Stimulated activated naive CD8-positive, alpha-beta T cell treated with anti-CD3 and anti-CD28 coated beads, Interleukin-15, amount 100 ng/mL, for 72 hours (primary cell): ENCODE results near the gene WWTR1.

Experiments
- ATAC-seq: fragments of 150-1000 bp; cut with Tn5 transposase; 2 replicates; pipeline ENCODE4 v1.10.0; 2021; ENCODE audit warnings: mild to moderate bottlenecking, moderate library complexity
- DNase-seq, 2 donors: peaks; one replicate each; pipeline ENCODE4 v3.0.0; 2021 to 2022
- H3K27ac Mint-ChIP-seq, 2 donors: one replicate each; pipeline ENCODE4 v1.8.0; 2022; ENCODE audit warnings: mild to moderate bottlenecking in 2 of 2, mixed read lengths in 2 of 2, moderate library complexity in 2 of 2
- H3K27me3 Mint-ChIP-seq: one replicate; pipeline ENCODE4 v1.8.0; 2022; ENCODE audit warnings: mixed read lengths
- H3K4me1 Mint-ChIP-seq: one replicate; pipeline ENCODE4 v1.8.0; 2022; ENCODE audit warnings: mild to moderate bottlenecking, mixed read lengths
- H3K4me3 Mint-ChIP-seq, 2 donors: one replicate each; pipeline ENCODE4 v1.8.0; 2022; ENCODE audit warnings: mild to moderate bottlenecking in 2 of 2, mixed read lengths in 2 of 2, moderate library complexity in 1 of 2
- H3K9me3 Mint-ChIP-seq, 2 donors: one replicate each; pipeline ENCODE4 v1.8.0; 2022; ENCODE audit warnings: mixed read lengths in 2 of 2

Gene WWTR1

DNA sequence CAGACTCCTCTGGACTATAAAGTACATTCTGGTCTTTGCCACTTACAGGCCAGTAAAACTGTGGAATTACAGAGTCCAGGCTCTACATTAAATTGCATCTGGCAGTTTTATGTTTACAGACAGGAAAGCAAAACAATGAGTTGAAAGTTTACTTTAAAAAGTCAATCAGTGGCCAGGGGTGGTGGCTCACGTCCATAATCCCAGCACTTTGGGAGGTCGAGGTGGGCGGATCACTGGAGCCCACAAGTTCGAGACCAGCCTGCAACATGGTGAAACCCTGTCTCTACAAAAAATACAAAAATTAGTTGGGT is 129.5 kb downstream of the WWTR1 start:
- no peak for ATAC-seq
- Mint-ChIP-seq H3K27ac (no peak overlapping the region), H3K27me3 (peaks cover 19% of the 10 kb centered on the region), H3K4me1 (peaks cover 6% of the 10 kb centered on the region), H3K9me3 (no peaks in the 10 kb centered on the region), H3K4me3 (no peak overlapping the region)
- DNase-seq: no peak

DNA sequence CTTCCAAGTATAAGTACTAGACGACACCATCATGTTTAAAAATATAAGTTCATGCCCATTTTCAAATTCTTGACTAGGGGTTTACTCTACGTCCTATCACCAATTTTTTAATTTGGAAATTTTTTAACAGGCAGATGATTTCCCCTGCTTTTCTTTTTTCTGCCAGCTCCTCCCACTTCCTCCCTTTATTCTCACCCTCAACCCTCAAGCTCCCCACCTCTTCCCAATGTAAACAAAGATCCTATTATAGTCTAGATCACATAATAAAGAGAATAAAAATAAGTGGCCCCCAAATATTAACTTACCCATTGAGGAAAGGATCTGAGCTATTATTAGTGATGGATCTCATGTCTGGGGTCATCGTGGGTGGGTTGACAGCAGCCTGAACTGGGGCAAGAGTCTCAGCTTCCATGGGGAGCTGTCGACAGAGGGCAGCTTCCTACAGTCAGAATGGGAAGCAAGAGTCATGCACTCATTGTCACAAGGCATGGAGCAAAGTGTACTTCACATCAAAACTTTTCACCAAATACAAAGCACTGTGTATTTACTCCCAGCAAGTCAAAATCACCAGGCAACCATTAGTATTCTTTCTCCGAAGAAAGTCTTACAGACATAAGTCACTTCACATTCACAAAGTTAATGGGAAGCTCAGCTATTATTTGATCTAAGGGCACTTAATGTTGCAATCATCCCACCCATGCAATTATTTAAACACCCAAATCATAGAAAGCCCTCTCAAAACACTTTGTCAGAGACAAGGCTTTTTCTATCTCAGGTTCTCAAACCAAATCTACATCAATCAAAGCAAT is 130.1 kb downstream of the WWTR1 start:
- H3K27ac Mint-ChIP-seq: no peak overlapping the region
- H3K4me1 Mint-ChIP-seq: peaks cover under 1% of the 10 kb centered on the region
- H3K27me3 Mint-ChIP-seq: peaks cover 19% of the 10 kb centered on the region
- DNase-seq (no peak), ATAC-seq (no peak)
- no peak overlapping the region for H3K4me3 Mint-ChIP-seq
- H3K9me3 Mint-ChIP-seq: no peaks in the 10 kb centered on the region

DNA sequence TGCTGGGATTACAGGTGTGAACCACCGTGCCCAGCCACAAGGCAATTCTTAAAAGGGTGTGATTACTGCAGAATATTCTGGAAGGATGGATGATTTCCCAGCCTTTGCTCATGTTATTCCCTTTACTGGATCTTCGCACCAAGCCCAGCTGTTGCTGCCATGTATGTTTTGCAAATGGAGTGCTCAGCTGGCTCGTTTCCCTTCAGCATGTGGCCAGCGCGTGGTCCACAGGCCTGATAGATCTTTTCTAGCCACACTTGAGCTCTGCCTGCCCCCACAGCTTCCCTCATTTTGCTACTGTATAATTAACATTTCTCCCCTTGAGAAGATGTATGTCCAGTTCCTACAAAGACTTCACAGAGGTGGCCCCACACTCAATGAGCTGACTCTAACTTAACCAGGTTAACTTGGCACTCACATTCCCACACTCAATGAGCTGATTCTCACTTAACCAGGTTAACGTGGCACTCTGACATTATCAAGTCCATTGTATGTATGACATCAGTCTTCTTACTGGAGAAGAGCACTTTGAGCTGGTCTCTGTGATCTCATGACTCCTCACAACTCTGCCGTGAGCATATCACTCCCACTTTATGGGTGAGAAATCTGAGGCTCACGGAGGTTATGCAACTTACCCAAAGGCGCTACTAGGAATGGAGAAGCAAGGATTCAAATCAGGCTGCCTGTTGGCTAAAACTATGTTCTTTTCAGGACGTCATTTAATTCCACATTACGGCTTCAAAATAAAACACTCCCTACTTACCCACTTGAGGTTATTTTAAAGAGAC is 134.1 kb downstream of the WWTR1 start:
- H3K4me1 Mint-ChIP-seq: no peaks in the 10 kb centered on the region
- no peak overlapping the region for H3K4me3 Mint-ChIP-seq
- H3K27ac Mint-ChIP-seq: no peak overlapping the region
- H3K27me3 Mint-ChIP-seq: peaks cover 19% of the 10 kb centered on the region
- DNase-seq (no peak), ATAC-seq (no peak)
- H3K9me3 Mint-ChIP-seq: no peaks in the 10 kb centered on the region

DNA sequence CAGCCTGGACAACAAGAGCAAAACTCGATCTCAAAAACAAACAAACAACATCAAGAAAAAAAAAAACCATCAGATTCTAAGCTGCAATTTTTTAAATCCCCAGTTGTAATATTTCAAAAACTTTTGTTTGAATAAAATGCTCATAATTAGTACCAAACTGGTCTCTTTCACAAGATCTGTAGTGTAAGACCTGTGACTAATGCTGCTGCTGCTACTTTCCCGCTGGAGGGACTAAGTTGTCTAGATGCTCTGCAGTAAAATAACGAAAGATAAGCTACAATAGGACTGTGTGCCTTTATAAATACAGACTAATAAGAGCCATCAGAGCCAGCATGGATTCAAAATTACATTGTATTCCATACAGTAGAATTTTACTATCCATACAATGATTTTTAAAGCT is 137.9 kb downstream of the WWTR1 start:
- Mint-ChIP-seq H3K4me3 (no peak overlapping the region), H3K27ac (no peak overlapping the region), H3K4me1 (no peaks in the 10 kb centered on the region), H3K9me3 (no peaks in the 10 kb centered on the region), H3K27me3 (peaks cover 16% of the 10 kb centered on the region)
- no peak for ATAC-seq
- no peak for DNase-seq

DNA sequence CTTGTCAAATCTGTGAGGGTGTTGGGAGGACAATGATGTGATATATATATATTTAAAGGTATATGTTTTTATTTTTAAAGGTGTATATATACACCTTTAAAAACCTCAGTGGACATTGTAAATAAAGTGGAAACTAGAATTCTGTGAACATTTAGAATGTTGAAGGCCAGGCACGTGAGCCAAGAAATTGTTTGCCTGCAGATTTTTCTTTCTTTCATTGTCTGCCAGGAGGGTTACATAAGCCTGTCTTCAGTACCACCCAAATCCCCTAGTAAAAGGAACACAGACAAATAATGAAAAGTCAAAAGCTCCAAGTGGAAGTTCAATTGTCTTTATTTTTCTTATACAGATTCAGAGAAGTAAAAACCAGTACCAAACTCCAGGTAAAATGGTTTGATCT is 140.9 kb downstream of the WWTR1 start:
- H3K9me3 Mint-ChIP-seq: no peaks in the 10 kb centered on the region
- no peak overlapping the region for H3K27ac Mint-ChIP-seq
- H3K4me3 Mint-ChIP-seq: no peak overlapping the region
- H3K27me3 Mint-ChIP-seq: peaks cover 16% of the 10 kb centered on the region
- peaks cover 5% of the 10 kb centered on the region for H3K4me1 Mint-ChIP-seq
- no peak for DNase-seq
- no peak for ATAC-seq

DNA sequence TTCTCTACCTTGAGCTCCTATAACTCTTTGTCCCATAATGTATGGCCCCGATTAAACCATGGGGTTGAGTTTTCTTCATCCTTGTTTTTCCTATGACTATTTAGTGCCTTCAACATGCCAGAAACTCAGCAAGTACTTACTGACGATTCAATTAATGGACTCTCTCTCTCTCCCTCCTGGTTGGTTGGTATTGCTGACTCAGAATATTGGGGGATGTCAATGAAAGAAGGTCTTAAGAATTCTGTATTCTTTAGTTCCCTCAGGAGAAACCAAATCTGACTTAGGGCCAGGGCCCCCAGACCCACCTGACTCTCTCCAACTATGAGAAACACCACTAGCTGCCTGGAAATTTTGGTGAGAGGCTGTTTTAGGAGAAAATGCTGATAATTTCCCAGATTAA is 142.6 kb downstream of the WWTR1 start:
- Mint-ChIP-seq H3K9me3 (no peaks in the 10 kb centered on the region), H3K4me3 (no peak overlapping the region), H3K27ac (no peak overlapping the region), H3K27me3 (peaks cover 29% of the 10 kb centered on the region), H3K4me1 (peaks cover 5% of the 10 kb centered on the region)
- no peak for ATAC-seq
- no peak for DNase-seq

DNA sequence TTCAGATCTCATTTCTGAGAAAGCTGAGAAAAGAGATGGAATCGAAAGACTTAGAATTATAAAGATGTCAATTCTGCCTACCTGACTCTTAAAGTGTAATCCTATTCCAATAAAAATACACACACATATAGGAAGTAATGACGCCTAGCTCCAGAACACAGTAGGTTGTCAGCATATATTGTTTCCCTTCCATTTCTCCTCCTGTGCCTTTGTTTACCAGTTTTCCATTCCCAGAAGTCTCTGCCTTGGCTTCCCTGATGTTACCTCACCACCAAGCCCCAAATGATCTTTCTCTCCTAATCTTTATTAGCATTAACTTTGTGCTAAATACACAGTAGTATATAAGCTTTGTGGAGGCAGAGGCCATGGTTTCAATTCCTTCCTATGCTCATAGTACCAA is 143.4 kb downstream of the WWTR1 start:
- Mint-ChIP-seq H3K27ac (no peak overlapping the region), H3K4me3 (no peak overlapping the region), H3K9me3 (no peaks in the 10 kb centered on the region), H3K4me1 (peaks cover 5% of the 10 kb centered on the region), H3K27me3 (peaks cover 37% of the 10 kb centered on the region)
- DNase-seq (no peak), ATAC-seq (no peak)

DNA sequence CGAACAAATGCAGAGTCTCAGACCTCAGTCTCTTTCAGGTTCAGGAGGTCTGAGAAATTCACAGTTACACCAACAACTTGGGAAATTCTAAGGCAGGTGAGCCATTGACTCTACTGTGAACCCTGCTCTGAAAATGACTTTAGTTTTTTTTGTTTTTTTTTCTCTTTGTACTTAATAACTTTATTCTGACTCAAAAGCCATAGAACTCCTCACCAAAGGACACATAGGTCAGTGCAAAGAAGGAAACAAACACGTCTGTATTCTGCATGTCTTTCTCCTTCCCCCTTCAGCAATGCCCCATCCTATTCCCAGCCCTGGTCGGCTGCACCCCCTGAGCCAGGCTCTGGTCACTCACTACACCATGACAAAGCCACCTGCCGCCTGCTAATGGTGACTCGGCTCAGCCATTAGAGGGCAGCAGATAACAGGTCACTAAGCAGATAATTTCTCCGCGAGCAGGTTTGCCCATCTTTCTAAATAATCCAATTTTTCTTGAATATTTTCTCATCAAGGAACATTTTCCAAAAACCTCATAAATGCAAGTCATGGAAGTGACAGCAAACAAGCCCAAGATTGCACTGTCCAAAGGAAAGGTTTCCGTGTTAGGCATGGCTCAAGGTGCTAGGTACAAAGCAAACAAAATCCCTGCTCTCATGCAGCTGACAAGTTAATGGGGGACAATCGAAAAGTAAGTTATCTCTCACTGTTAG is 145.6 kb downstream of the WWTR1 start:
- no peak overlapping the region for H3K27ac Mint-ChIP-seq
- no peaks in the 10 kb centered on the region for H3K9me3 Mint-ChIP-seq
- H3K27me3 Mint-ChIP-seq: peaks cover 42% of the 10 kb centered on the region
- no peak overlapping the region for H3K4me3 Mint-ChIP-seq
- ATAC-seq (peak; percentile 67), DNase-seq (peak in 1 of 2 donors; percentile 40)
- H3K4me1 Mint-ChIP-seq: peaks cover 17% of the 10 kb centered on the region

DNA sequence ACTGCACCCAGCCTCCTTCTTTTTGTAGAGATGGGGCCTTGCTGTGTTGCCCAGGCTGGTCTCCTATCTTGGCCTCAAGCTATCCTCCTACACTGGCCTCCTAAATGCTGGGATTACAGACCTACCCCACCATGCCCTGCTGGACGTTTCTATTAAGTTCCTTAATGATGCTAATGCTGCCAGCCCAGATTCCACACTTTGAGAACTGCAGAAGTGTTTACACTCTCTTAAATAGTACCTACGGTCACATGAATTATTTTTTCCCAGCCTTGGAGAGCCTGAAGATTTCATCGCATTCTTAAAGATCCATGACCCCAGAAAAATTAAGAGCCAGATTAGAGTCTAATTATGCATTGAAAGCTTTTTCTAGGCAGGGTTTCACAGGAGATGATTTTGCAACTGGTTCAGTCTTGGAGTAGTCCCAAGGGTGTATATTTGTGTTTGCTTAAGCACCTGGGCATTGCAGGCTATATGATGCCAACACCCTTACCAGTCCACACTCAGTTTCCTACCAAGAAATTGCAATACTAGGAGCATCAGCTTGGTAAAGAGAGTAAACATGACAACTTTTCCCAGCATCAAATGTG is 146.7 kb downstream of the WWTR1 start:
- Mint-ChIP-seq H3K27ac (no peak overlapping the region), H3K4me1 (peaks cover 18% of the 10 kb centered on the region), H3K4me3 (no peak overlapping the region), H3K27me3 (peaks cover 50% of the 10 kb centered on the region), H3K9me3 (no peaks in the 10 kb centered on the region)
- ATAC-seq (no peak), DNase-seq (no peak)

DNA sequence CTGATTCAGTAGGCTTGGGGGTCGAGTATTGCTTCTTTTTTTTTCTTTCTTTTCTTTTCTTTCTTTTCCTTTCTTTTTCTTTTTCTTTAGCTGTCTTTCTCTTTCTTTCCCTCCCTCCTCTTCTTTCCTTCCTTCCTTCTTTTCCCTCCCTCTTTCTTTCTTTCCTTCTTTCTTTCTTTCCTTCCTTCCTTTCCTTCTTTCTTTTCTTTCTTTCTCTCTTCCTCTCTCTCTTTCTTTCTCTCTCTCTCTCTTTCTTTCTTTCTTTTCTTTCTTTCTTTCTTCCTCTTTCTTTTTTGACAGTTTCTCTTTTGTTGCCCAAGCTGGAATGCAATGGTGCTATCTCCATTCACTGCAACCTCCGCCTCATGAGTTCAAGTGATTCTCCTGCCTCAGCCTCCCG is 147.3 kb downstream of the WWTR1 start:
- ATAC-seq (no peak), DNase-seq (no peak)
- H3K27me3 Mint-ChIP-seq: peaks cover 51% of the 10 kb centered on the region
- H3K4me1 Mint-ChIP-seq: peaks cover 18% of the 10 kb centered on the region
- H3K4me3 Mint-ChIP-seq: no peak overlapping the region
- no peaks in the 10 kb centered on the region for H3K9me3 Mint-ChIP-seq
- H3K27ac Mint-ChIP-seq: no peak overlapping the region

DNA sequence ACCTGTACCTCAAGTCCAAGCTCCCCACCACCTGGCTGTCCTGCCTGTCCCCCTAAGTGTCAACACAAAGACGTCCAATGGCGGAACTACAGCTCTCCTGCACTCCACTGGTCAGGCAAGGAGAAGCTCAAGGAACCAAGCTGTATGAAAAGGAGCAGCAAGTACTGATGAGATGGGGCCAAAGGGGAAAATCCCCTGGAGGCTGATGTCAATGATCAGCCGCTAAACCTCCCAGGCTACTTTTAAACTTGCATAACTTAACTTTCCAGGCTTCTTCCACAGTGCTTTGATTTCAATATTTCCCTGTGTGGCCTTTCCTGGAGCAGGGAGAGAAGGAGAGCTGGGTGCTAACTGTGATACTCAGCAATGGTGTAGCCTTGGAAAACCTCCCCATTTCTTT is 148.3 kb downstream of the WWTR1 start:
- peaks cover 43% of the 10 kb centered on the region for H3K27me3 Mint-ChIP-seq
- no peaks in the 10 kb centered on the region for H3K9me3 Mint-ChIP-seq
- H3K4me1 Mint-ChIP-seq: peaks cover 18% of the 10 kb centered on the region
- H3K27ac Mint-ChIP-seq: no peak overlapping the region
- ATAC-seq (no peak), DNase-seq (no peak)
- no peak overlapping the region for H3K4me3 Mint-ChIP-seq

DNA sequence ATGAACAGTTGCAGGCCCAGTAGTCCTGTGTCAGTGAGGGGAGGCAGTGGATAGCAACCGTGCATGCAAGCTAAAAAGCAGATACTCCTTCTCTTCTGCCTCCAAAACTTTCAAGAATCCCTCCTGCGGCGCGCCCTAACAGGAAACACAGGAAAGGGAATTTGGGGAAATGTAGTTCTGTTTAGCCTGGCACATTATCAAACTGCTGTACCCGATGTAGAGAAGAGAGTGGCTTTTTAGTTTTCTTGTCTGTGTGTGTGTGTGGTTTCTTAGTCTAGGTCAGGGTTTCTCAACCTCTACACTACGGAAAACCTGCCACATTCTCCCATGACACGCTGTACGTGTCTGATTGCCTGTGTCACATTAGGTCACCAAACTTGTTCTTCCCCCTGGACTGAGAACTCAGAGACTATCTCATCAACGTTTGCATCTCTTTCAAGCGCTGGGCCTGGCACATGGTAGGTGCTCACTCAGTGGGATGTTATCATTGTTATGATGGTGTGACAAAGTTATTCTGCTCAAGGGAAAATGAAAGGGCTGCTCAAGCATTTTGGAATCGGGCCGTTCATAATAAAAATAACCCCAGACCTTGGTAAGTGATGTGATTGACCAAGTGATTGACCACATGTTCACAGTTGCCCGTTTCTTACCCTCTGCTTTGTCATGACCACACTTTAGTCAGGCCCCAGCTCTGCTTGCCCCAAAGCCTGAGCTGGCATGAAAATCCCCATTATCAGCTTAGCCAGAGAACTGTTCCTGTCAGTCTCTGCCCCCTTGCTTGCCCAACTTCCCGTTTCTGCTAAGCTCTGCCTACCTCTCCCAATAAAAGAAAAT is 150.1 kb downstream of the WWTR1 start:
- H3K27ac Mint-ChIP-seq: peak overlapping the region in 1 of 2 donors; percentile 35
- peaks cover 18% of the 10 kb centered on the region for H3K4me1 Mint-ChIP-seq
- no peaks in the 10 kb centered on the region for H3K9me3 Mint-ChIP-seq
- DNase-seq (no peak), ATAC-seq (peak; percentile 70)
- H3K27me3 Mint-ChIP-seq: peaks cover 42% of the 10 kb centered on the region
- H3K4me3 Mint-ChIP-seq: no peak overlapping the region

DNA sequence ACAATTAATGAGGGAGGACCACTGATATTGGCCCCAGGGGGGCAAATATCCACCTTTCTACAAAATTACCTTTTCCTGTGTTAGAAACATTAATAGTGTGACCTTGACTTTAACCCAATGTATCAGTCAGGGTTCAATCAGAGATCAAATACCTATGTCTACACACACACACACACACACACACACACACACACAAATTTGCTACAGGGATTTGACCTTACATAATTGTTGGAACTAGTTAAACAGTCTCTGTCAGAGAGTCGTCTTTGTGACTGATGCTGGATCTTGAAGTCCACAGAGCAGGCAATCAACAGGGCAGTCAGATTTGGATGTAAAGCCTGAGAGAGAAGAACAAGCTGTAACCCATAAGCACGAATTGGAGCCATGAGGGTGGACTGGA is 150.9 kb downstream of the WWTR1 start:
- ATAC-seq (no peak), DNase-seq (no peak)
- no peaks in the 10 kb centered on the region for H3K9me3 Mint-ChIP-seq
- peaks cover 13% of the 10 kb centered on the region for H3K4me1 Mint-ChIP-seq
- no peak overlapping the region for H3K4me3 Mint-ChIP-seq
- peak overlapping the region in 1 of 2 donors; percentile 35 for H3K27ac Mint-ChIP-seq
- H3K27me3 Mint-ChIP-seq: peaks cover 36% of the 10 kb centered on the region

DNA sequence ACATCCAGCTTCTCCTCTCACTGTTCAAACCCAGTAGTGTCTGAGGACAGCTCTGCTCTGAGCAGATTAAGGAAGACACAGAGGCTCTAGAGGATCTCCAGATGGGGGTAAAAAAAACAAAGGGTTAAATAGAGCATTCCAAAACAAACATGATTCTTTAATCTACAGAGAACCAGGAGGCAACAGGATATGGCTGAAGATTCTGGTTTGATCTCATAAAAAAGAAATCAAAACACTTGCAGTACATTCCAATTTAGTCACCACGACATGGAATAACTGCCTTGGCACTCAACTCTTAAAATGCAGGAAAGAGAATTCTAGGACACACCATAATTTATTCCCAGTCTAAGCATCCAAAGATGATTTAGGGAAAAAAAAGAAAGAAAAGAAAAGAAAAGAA is 151.3 kb downstream of the WWTR1 start:
- no peaks in the 10 kb centered on the region for H3K9me3 Mint-ChIP-seq
- H3K27me3 Mint-ChIP-seq: peaks cover 36% of the 10 kb centered on the region
- DNase-seq: no peak

DNA sequence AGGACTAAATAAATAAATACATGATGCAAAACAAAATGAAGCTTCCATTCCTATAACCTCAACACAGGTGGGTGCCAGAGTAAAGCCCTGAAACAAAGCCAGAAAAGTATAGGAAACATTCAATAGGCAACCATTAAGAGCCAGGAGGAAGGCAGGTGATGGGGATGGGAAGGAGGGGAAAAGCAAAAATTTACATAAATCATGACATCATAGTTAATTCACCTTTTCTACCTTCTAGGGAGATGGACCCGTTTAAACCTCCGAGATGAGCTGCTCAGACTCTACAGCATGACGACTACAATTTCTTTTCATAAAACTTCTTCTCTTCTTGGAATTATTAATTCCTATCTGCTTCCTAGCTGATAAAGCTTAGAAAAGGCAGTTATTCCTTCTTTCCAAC is 155.4 kb downstream of the WWTR1 start:
- DNase-seq (no peak), ATAC-seq (no peak)
- H3K9me3 Mint-ChIP-seq: no peaks in the 10 kb centered on the region
- no peak overlapping the region for H3K27ac Mint-ChIP-seq
- no peak overlapping the region for H3K4me3 Mint-ChIP-seq
- H3K4me1 Mint-ChIP-seq: peaks cover 2% of the 10 kb centered on the region
- H3K27me3 Mint-ChIP-seq: peaks cover 19% of the 10 kb centered on the region

More for the DNA sequence above, 151.3 kb downstream of the WWTR1 start:
- H3K27ac Mint-ChIP-seq: no peak overlapping the region
- ATAC-seq: no peak
- peaks cover 13% of the 10 kb centered on the region for H3K4me1 Mint-ChIP-seq
- no peak overlapping the region for H3K4me3 Mint-ChIP-seq
